GM12873 (cell line): ENCODE results near the gene DNMBP.

Experiments used
- CTCF ChIP-seq: IDR thresholded peaks from 2 replicates; pipeline ENCODE4 v1.5.1; 2012; ENCODE audit warnings: low read depth, mild to moderate bottlenecking, moderate library complexity, low read length, control low read depth; ENCODE audit not compliant: insufficient read depth; ENCODE audit errors: missing control alignments

The DNMBP gene

GRCh38 chr10:99880080-99880835 lies 129.5 kb downstream of the DNMBP start:
- no peak for TF ChIP-seq CTCF

GRCh38 chr10:99875473-99875872 lies 134.3 kb downstream of the DNMBP start:
- TF ChIP-seq CTCF: no peak

- TF ChIP-seq CTCF: no peak
Observed at GRCh38 chr10:99874341-99875085, 135.2 kb downstream of the DNMBP start.

- TF ChIP-seq CTCF: no peak
Observed at GRCh38 chr10:99873846-99874245, 135.9 kb downstream of the DNMBP start.

GRCh38 chr10:99872367-99873162 lies 137.2 kb downstream of the DNMBP start:
- no peak for TF ChIP-seq CTCF

GRCh38 chr10:99870123-99870730 lies 139.5 kb downstream of the DNMBP start:
- no peak for TF ChIP-seq CTCF
